ENCODE data around the gene IDH2.

Gene IDH2

GRCh38 chr15:90064911-90065681, 37.2 kb downstream of the IDH2 start:
- no peak overlapping the region for H3K4me3 Mint-ChIP-seq
- H3K4me1 Mint-ChIP-seq, result peaks cover 57% of the 10 kb centered on the region
- H3K27ac Mint-ChIP-seq, result peak overlapping the region; percentile 95
- ATAC-seq, result no peak
- peaks cover 11% of the 10 kb centered on the region for H3K36me3 Mint-ChIP-seq
- no peaks in the 10 kb centered on the region for H3K27me3 Mint-ChIP-seq
- H3K9me3 Mint-ChIP-seq, result no peaks in the 10 kb centered on the region

- peaks cover 5% of the 10 kb centered on the region for H3K36me3 Mint-ChIP-seq
- H3K4me3 Mint-ChIP-seq, result no peak overlapping the region
- peaks cover 64% of the 10 kb centered on the region for H3K4me1 Mint-ChIP-seq
- H3K27ac Mint-ChIP-seq, result peak overlapping the region; percentile 95
- peak; percentile 65 for ATAC-seq
- H3K27me3 Mint-ChIP-seq, result no peaks in the 10 kb centered on the region
- H3K9me3 Mint-ChIP-seq, result no peaks in the 10 kb centered on the region
Measured at GRCh38 chr15:90063770-90064247, 38.5 kb downstream of the IDH2 start.

GRCh38 chr15:90062973-90063769, 39.1 kb downstream of the IDH2 start:
- H3K4me3 Mint-ChIP-seq, result no peak overlapping the region
- H3K27me3 Mint-ChIP-seq, result no peaks in the 10 kb centered on the region
- H3K36me3 Mint-ChIP-seq, result peaks cover 5% of the 10 kb centered on the region
- ATAC-seq, result no peak
- H3K9me3 Mint-ChIP-seq, result no peaks in the 10 kb centered on the region
- peak overlapping the region; percentile 95 for H3K27ac Mint-ChIP-seq
- peaks cover 71% of the 10 kb centered on the region for H3K4me1 Mint-ChIP-seq

- no peaks in the 10 kb centered on the region for H3K27me3 Mint-ChIP-seq
- no peak overlapping the region for H3K4me3 Mint-ChIP-seq
- ATAC-seq, result no peak
- H3K27ac Mint-ChIP-seq, result peak overlapping the region; percentile 95
- H3K36me3 Mint-ChIP-seq, result peaks cover 5% of the 10 kb centered on the region
- peaks cover 77% of the 10 kb centered on the region for H3K4me1 Mint-ChIP-seq
- H3K9me3 Mint-ChIP-seq, result no peaks in the 10 kb centered on the region
Measured at GRCh38 chr15:90062462-90062932, 39.8 kb downstream of the IDH2 start.

GRCh38 chr15:90062023-90062442, 40.2 kb downstream of the IDH2 start:
- ATAC-seq, result no peak
- H3K27me3 Mint-ChIP-seq, result no peaks in the 10 kb centered on the region
- no peaks in the 10 kb centered on the region for H3K9me3 Mint-ChIP-seq
- H3K36me3 Mint-ChIP-seq, result peaks cover 2% of the 10 kb centered on the region
- H3K27ac Mint-ChIP-seq, result peak overlapping the region; percentile 95
- H3K4me3 Mint-ChIP-seq, result peak overlapping the region; percentile 25
- peaks cover 81% of the 10 kb centered on the region for H3K4me1 Mint-ChIP-seq

- H3K36me3 Mint-ChIP-seq, result no peaks in the 10 kb centered on the region
- H3K27ac Mint-ChIP-seq, result peak overlapping the region; percentile 95
- peaks cover 84% of the 10 kb centered on the region for H3K4me1 Mint-ChIP-seq
- no peaks in the 10 kb centered on the region for H3K9me3 Mint-ChIP-seq
- H3K4me3 Mint-ChIP-seq, result no peak overlapping the region
- no peaks in the 10 kb centered on the region for H3K27me3 Mint-ChIP-seq
- no peak for ATAC-seq
Measured at GRCh38 chr15:90060797-90061196, 41.5 kb downstream of the IDH2 start.

- Mint-ChIP-seq H3K36me3 (no peaks in the 10 kb centered on the region), H3K27me3 (no peaks in the 10 kb centered on the region), H3K4me3 (peak overlapping the region; percentile 38), H3K4me1 (peaks cover 82% of the 10 kb centered on the region), H3K27ac (peak overlapping the region; percentile 95), H3K9me3 (no peaks in the 10 kb centered on the region)
- peak; percentile 94 for ATAC-seq
Measured at GRCh38 chr15:90059208-90059985, 42.9 kb downstream of the IDH2 start.

GRCh38 chr15:90058775-90059174, 43.5 kb downstream of the IDH2 start:
- Mint-ChIP-seq H3K4me3 (peak overlapping the region; percentile 35), H3K27ac (peak overlapping the region; percentile 95), H3K4me1 (peaks cover 82% of the 10 kb centered on the region), H3K9me3 (no peaks in the 10 kb centered on the region), H3K36me3 (peaks cover 4% of the 10 kb centered on the region), H3K27me3 (no peaks in the 10 kb centered on the region)
- no peak for ATAC-seq

- Mint-ChIP-seq H3K27ac (peak overlapping the region; percentile 95), H3K4me1 (peaks cover 79% of the 10 kb centered on the region), H3K36me3 (peaks cover 4% of the 10 kb centered on the region), H3K27me3 (no peaks in the 10 kb centered on the region), H3K4me3 (no peak overlapping the region), H3K9me3 (no peaks in the 10 kb centered on the region)
- ATAC-seq, result peak; percentile 51
Measured at GRCh38 chr15:90058308-90058707, 44.0 kb downstream of the IDH2 start.

- peak overlapping the region; percentile 95 for H3K27ac Mint-ChIP-seq
- no peaks in the 10 kb centered on the region for H3K9me3 Mint-ChIP-seq
- H3K4me3 Mint-ChIP-seq, result no peak overlapping the region
- H3K4me1 Mint-ChIP-seq, result peaks cover 70% of the 10 kb centered on the region
- peaks cover 4% of the 10 kb centered on the region for H3K36me3 Mint-ChIP-seq
- ATAC-seq, result no peak
- no peaks in the 10 kb centered on the region for H3K27me3 Mint-ChIP-seq
Measured at GRCh38 chr15:90056529-90056928, 45.7 kb downstream of the IDH2 start.

GRCh38 chr15:90055182-90055581, 47.1 kb downstream of the IDH2 start:
- no peak for ATAC-seq
- no peaks in the 10 kb centered on the region for H3K27me3 Mint-ChIP-seq
- H3K4me1 Mint-ChIP-seq, result peaks cover 68% of the 10 kb centered on the region
- H3K36me3 Mint-ChIP-seq, result peaks cover 9% of the 10 kb centered on the region
- no peak overlapping the region for H3K4me3 Mint-ChIP-seq
- peak overlapping the region; percentile 89 for H3K27ac Mint-ChIP-seq
- H3K9me3 Mint-ChIP-seq, result no peaks in the 10 kb centered on the region

- H3K36me3 Mint-ChIP-seq, result peaks cover 10% of the 10 kb centered on the region
- H3K27me3 Mint-ChIP-seq, result no peaks in the 10 kb centered on the region
- H3K27ac Mint-ChIP-seq, result peak overlapping the region; percentile 89
- H3K4me1 Mint-ChIP-seq, result peaks cover 68% of the 10 kb centered on the region
- no peak for ATAC-seq
- no peaks in the 10 kb centered on the region for H3K9me3 Mint-ChIP-seq
- no peak overlapping the region for H3K4me3 Mint-ChIP-seq
Measured at GRCh38 chr15:90054618-90055097, 47.6 kb downstream of the IDH2 start.

GRCh38 chr15:90053685-90054466, 48.4 kb downstream of the IDH2 start:
- H3K4me3 Mint-ChIP-seq, result no peak overlapping the region
- H3K9me3 Mint-ChIP-seq, result no peaks in the 10 kb centered on the region
- ATAC-seq, result no peak
- H3K27me3 Mint-ChIP-seq, result no peaks in the 10 kb centered on the region
- peaks cover 66% of the 10 kb centered on the region for H3K4me1 Mint-ChIP-seq
- H3K36me3 Mint-ChIP-seq, result peaks cover 10% of the 10 kb centered on the region
- H3K27ac Mint-ChIP-seq, result peak overlapping the region; percentile 89

- Mint-ChIP-seq H3K4me1 (peaks cover 56% of the 10 kb centered on the region), H3K27me3 (no peaks in the 10 kb centered on the region), H3K36me3 (peaks cover 10% of the 10 kb centered on the region), H3K4me3 (no peak overlapping the region), H3K9me3 (no peaks in the 10 kb centered on the region), H3K27ac (peak overlapping the region; percentile 89)
- no peak for ATAC-seq
Measured at GRCh38 chr15:90051874-90052273, 50.4 kb downstream of the IDH2 start.

Measured in stimulated activated memory B cell treated with anti-CD40 and anti-IgM and Interleukin-4, amounts not matched to agents 10 μg/mL and 1 μg/mL and 100 μg/mL, for 72 hours (primary cell).